Measurements from ENCODE around the gene AMD1. TPM values are rescaled to one million over a fixed set of nuclear protein-coding genes. Genes with fewer than 3 reads are reported as not detected.

Gene AMD1
- total and polyA plus RNA-seq, 4 experiments from 2014 or later = 53.6 to 63.8 (median 62.7) TPM

GRCh38 chr6:110849781-110850180 lies 24.8 kb upstream of the AMD1 start:
- H3K4me1 ChIP-seq (ENCODE audit: insufficient read depth, low read length) = no peaks in the 10 kb centered on the region
- peaks cover 0 to under 1% of the 10 kb centered on the region in 2 donors for H3K36me3 Mint-ChIP-seq
- no peak for DNase-seq
- no peaks in the 10 kb centered on the region for H3K4me1 Mint-ChIP-seq
- no peaks in the 10 kb centered on the region for H3K9me3 ChIP-seq (ENCODE audit: control insufficient read depth in 1 of 2, low read length in 2 of 2)
- no peaks in the 10 kb centered on the region for H3K36me3 ChIP-seq (ENCODE audit: insufficient read depth, low read length)
- no peak overlapping the region for H3K27ac Mint-ChIP-seq
- no peak overlapping the region for H3K4me3 ChIP-seq (ENCODE audit: low read length in 2 of 2)
- no peak overlapping the region for H3K27ac ChIP-seq (ENCODE audit: low read depth, low read length)
- POLR2A ChIA-PET (ENCODE audit: partially characterized antibody) = no interaction called here
- no peak overlapping the region for H3K4me3 Mint-ChIP-seq
- intact Hi-C loops (cut with micrococcal nuclease) = no loop called here
- no peaks in the 10 kb centered on the region for H3K27me3 ChIP-seq (ENCODE audit: insufficient read depth, low read length)
- H3K27me3 Mint-ChIP-seq = peaks cover 0 to 2% of the 10 kb centered on the region in 2 donors
- H3K9me3 Mint-ChIP-seq = no peaks in the 10 kb centered on the region
- CTCF ChIA-PET (ENCODE audit: partially characterized antibody) = no interaction called here

GRCh38 chr6:110852773-110853172 lies 21.8 kb upstream of the AMD1 start:
- Histone ChIP-seq H3K27me3 (ENCODE audit: insufficient read depth, low read length) (no peaks in the 10 kb centered on the region), H3K27ac (ENCODE audit: low read depth, low read length) (no peak overlapping the region), H3K4me1 (ENCODE audit: insufficient read depth, low read length) (no peaks in the 10 kb centered on the region), H3K4me3 (ENCODE audit: low read length in 2 of 2) (no peak overlapping the region), H3K36me3 (ENCODE audit: insufficient read depth, low read length) (no peaks in the 10 kb centered on the region), H3K9me3 (ENCODE audit: control insufficient read depth in 1 of 2, low read length in 2 of 2) (no peaks in the 10 kb centered on the region)
- Mint-ChIP-seq H3K9me3 (no peaks in the 10 kb centered on the region), H3K36me3 (no peaks in the 10 kb centered on the region), H3K4me3 (no peak overlapping the region), H3K27me3 (peaks cover 0 to 2% of the 10 kb centered on the region in 2 donors), H3K27ac (no peak overlapping the region), H3K4me1 (no peaks in the 10 kb centered on the region)
- intact Hi-C loops (cut with micrococcal nuclease) = no loop called here
- CTCF ChIA-PET (ENCODE audit: partially characterized antibody) = no interaction called here
- no peak for DNase-seq
- POLR2A ChIA-PET (ENCODE audit: partially characterized antibody) = interaction anchor here (1.3 kb wide), 1 partner anchor 22 kb away, joined by 3 read pairs; the partner anchor contains the start of gene AMD1

GRCh38 chr6:110853754-110854477 lies 20.7 kb upstream of the AMD1 start:
- ChIA-PET CTCF (ENCODE audit: partially characterized antibody) (no interaction called here), POLR2A (ENCODE audit: partially characterized antibody) (no interaction called here)
- Mint-ChIP-seq H3K27ac (no peak overlapping the region), H3K9me3 (no peaks in the 10 kb centered on the region), H3K27me3 (peaks cover 0 to 2% of the 10 kb centered on the region in 2 donors), H3K4me3 (no peak overlapping the region), H3K36me3 (peaks cover 0 to 1% of the 10 kb centered on the region in 2 donors), H3K4me1 (no peaks in the 10 kb centered on the region)
- intact Hi-C loops (cut with micrococcal nuclease) = no loop called here
- Histone ChIP-seq H3K9me3 (ENCODE audit: control insufficient read depth in 1 of 2, low read length in 2 of 2) (no peaks in the 10 kb centered on the region), H3K4me1 (ENCODE audit: insufficient read depth, low read length) (no peaks in the 10 kb centered on the region), H3K4me3 (ENCODE audit: low read length in 2 of 2) (no peak overlapping the region), H3K27ac (ENCODE audit: low read depth, low read length) (no peak overlapping the region), H3K36me3 (ENCODE audit: insufficient read depth, low read length) (no peaks in the 10 kb centered on the region), H3K27me3 (ENCODE audit: insufficient read depth, low read length) (no peaks in the 10 kb centered on the region)
- no peak for DNase-seq

DNA sequence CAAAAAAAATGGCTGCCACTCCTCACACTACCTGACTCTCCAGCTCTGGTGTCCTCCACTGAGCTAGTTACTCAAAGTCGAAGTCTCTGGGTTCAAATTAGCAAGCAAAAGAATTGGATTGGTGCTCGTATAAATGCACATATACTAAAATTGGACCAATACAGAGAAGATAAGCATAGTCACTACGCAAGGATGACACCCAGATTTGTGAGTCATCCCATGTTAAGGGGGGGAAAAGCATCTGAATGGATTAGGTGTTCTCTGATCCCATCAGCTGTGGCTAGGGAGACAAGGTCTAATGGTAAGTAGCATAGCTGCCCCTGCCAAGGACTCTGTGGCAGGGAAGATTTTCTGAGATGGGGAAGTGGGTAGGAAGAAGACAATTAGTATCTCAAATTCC lies 18.3 kb upstream of the AMD1 start:
- Mint-ChIP-seq H3K27me3 (peaks cover 0 to 2% of the 10 kb centered on the region in 2 donors), H3K4me1 (peaks cover 0 to 4% (median under 1%) of the 10 kb centered on the region in 4 donors), H3K4me3 (no peak overlapping the region), H3K27ac (no peak overlapping the region), H3K36me3 (peaks cover 0 to 4% of the 10 kb centered on the region in 2 donors), H3K9me3 (no peaks in the 10 kb centered on the region)
- H3K27me3 ChIP-seq (ENCODE audit: insufficient read depth, low read length) = no peaks in the 10 kb centered on the region
- H3K36me3 ChIP-seq (ENCODE audit: insufficient read depth, low read length) = no peaks in the 10 kb centered on the region
- H3K4me3 ChIP-seq (ENCODE audit: low read length in 2 of 2) = no peak overlapping the region
- ChIA-PET CTCF (ENCODE audit: partially characterized antibody) (interaction anchor here (0.9 kb wide), 1 partner anchor 22 kb away, joined by 3 read pairs; no protein-coding TSS in a partner anchor), POLR2A (ENCODE audit: partially characterized antibody) (interaction anchor here (1.8 kb wide), 1 partner anchor 18 kb away, joined by 9 read pairs; the partner anchor contains the start of gene AMD1)
- H3K27ac ChIP-seq (ENCODE audit: low read depth, low read length) = no peak overlapping the region
- DNase-seq = no peak
- peaks cover 4% of the 10 kb centered on the region for H3K4me1 ChIP-seq (ENCODE audit: insufficient read depth, low read length)
- intact Hi-C loops (cut with micrococcal nuclease) = no loop called here
- no peaks in the 10 kb centered on the region for H3K9me3 ChIP-seq (ENCODE audit: control insufficient read depth in 1 of 2, low read length in 2 of 2)

- H3K36me3 Mint-ChIP-seq = peaks cover 0 to 4% of the 10 kb centered on the region in 2 donors
- H3K27me3 Mint-ChIP-seq = peaks cover 0 to 2% of the 10 kb centered on the region in 2 donors
- peaks cover 0 to 4% (median under 1%) of the 10 kb centered on the region in 4 donors for H3K4me1 Mint-ChIP-seq
- H3K27ac Mint-ChIP-seq = no peak overlapping the region
- ChIA-PET POLR2A (ENCODE audit: partially characterized antibody) (interaction anchor here (1.6 kb wide), 1 partner anchor 43 kb away, joined by 3 read pairs; the partner anchor contains the start of gene CDK19), CTCF (ENCODE audit: partially characterized antibody) (no interaction called here)
- no peaks in the 10 kb centered on the region for H3K27me3 ChIP-seq (ENCODE audit: insufficient read depth, low read length)
- no peak overlapping the region for H3K4me3 Mint-ChIP-seq
- peaks cover 4% of the 10 kb centered on the region for H3K4me1 ChIP-seq (ENCODE audit: insufficient read depth, low read length)
- H3K9me3 ChIP-seq (ENCODE audit: control insufficient read depth in 1 of 2, low read length in 2 of 2) = no peaks in the 10 kb centered on the region
- DNase-seq = no peak
- intact Hi-C loops (cut with micrococcal nuclease) = no loop called here
- no peak overlapping the region for H3K27ac ChIP-seq (ENCODE audit: low read depth, low read length)
- H3K9me3 Mint-ChIP-seq = no peaks in the 10 kb centered on the region
- no peak overlapping the region for H3K4me3 ChIP-seq (ENCODE audit: low read length in 2 of 2)
- H3K36me3 ChIP-seq (ENCODE audit: insufficient read depth, low read length) = no peaks in the 10 kb centered on the region
Observed at GRCh38 chr6:110858016-110858415, 16.6 kb upstream of the AMD1 start.

DNA sequence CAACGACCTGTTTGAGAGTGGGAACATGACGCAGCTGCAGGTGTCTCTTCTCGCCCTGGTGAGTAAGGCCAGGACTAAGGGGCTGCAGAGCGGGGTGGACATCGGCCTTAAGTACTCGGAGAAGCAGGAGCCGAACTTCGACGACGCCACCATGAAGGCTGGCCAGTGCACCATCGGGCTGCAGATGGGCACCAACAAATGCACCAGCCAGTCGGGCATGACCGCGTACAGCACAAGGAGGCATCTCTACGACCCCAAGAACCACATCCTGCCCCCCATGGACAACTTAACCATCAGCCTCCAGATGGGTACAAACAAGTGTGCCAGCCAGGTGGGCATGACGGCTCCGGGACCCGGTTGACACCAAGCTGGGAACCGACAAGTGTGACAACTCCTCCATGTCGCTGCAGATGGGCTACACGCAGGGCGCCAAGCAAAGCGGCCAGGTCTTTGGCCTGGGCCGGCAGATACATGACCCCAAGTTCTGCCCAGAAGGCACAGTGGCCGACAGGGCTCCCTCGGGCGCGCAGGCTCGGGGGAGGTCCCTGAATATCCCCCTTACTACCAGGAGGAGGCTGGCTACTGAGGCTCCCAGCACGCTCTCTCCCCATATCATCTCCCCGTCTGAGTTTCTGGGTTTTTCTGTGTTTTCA lies 15.9 kb upstream of the AMD1 start:
- Mint-ChIP-seq H3K27me3 (peaks cover 0 to under 1% of the 10 kb centered on the region in 2 donors), H3K4me3 (peak overlapping the region in 1 of 8 donors; percentile 51), H3K4me1 (peaks cover 0 to 4% (median under 1%) of the 10 kb centered on the region in 4 donors), H3K9me3 (no peaks in the 10 kb centered on the region), H3K27ac (no peak overlapping the region), H3K36me3 (peaks cover 0 to 4% of the 10 kb centered on the region in 2 donors)
- H3K9me3 ChIP-seq (ENCODE audit: control insufficient read depth in 1 of 2, low read length in 2 of 2) = no peaks in the 10 kb centered on the region
- CTCF ChIA-PET (ENCODE audit: partially characterized antibody) = no interaction called here
- peaks cover 4% of the 10 kb centered on the region for H3K4me1 ChIP-seq (ENCODE audit: insufficient read depth, low read length)
- H3K36me3 ChIP-seq (ENCODE audit: insufficient read depth, low read length) = no peaks in the 10 kb centered on the region
- POLR2A ChIA-PET (ENCODE audit: partially characterized antibody) = interaction anchor here (1.6 kb wide), 1 partner anchor 43 kb away, joined by 3 read pairs; the partner anchor contains the start of gene CDK19
- no peaks in the 10 kb centered on the region for H3K27me3 ChIP-seq (ENCODE audit: insufficient read depth, low read length)
- no peak overlapping the region for H3K4me3 ChIP-seq (ENCODE audit: low read length in 2 of 2)
- intact Hi-C loops (cut with micrococcal nuclease) = no loop called here
- DNase-seq = no peak
- no peak overlapping the region for H3K27ac ChIP-seq (ENCODE audit: low read depth, low read length)

GRCh38 chr6:110859335-110859792 lies 15.2 kb upstream of the AMD1 start:
- peak overlapping the region in 3 of 8 donors; percentile 17 to 67 (median 51) for H3K4me3 Mint-ChIP-seq
- H3K27me3 Mint-ChIP-seq = no peaks in the 10 kb centered on the region
- Histone ChIP-seq H3K27me3 (ENCODE audit: insufficient read depth, low read length) (no peaks in the 10 kb centered on the region), H3K9me3 (ENCODE audit: control insufficient read depth in 1 of 2, low read length in 2 of 2) (no peaks in the 10 kb centered on the region), H3K27ac (ENCODE audit: low read depth, low read length) (no peak overlapping the region), H3K4me3 (ENCODE audit: low read length in 2 of 2) (no peak overlapping the region), H3K36me3 (ENCODE audit: insufficient read depth, low read length) (no peaks in the 10 kb centered on the region), H3K4me1 (ENCODE audit: insufficient read depth, low read length) (peaks cover 4% of the 10 kb centered on the region)
- no peaks in the 10 kb centered on the region for H3K9me3 Mint-ChIP-seq
- no peak overlapping the region for H3K27ac Mint-ChIP-seq
- DNase-seq = no peak
- POLR2A ChIA-PET (ENCODE audit: partially characterized antibody) = interaction anchor here (1.6 kb wide), 1 partner anchor 44 kb away, joined by 3 read pairs; the partner anchor contains the start of gene CDK19
- CTCF ChIA-PET (ENCODE audit: partially characterized antibody) = no interaction called here
- intact Hi-C loops (cut with micrococcal nuclease) = no loop called here
- H3K36me3 Mint-ChIP-seq = peaks cover 0 to 4% of the 10 kb centered on the region in 2 donors
- peaks cover 0 to 4% (median under 1%) of the 10 kb centered on the region in 4 donors for H3K4me1 Mint-ChIP-seq

All from CD4-positive, alpha-beta memory T cell (primary cell).